Measurements from ENCODE around the gene RNF212.

The RNF212 gene

GRCh38 chr4:1085404-1085799 is 28.0 kb downstream of the RNF212 start:
- H3K9ac ChIP-seq = no peak overlapping the region
- H3K9me3 ChIP-seq (ENCODE audit: control insufficient read depth, low read length) = no peaks in the 10 kb centered on the region
- no peak overlapping the region for H3K4me3 ChIP-seq (ENCODE audit: low read depth, low read length)
- H3K4me1 ChIP-seq = peaks cover 9% of the 10 kb centered on the region
- H3K27me3 ChIP-seq (ENCODE audit: control insufficient read depth, insufficient read depth, low read length) = no peaks in the 10 kb centered on the region
- TF ChIP-seq CTCF (IDR thresholded peaks at IDR 0.05) = no peak
- H2AFZ ChIP-seq = no peak overlapping the region
- H3K4me2 ChIP-seq (ENCODE audit: low read length) = no peak overlapping the region
- no peaks in the 10 kb centered on the region for H3K79me2 ChIP-seq
- H3K36me3 ChIP-seq (ENCODE audit: control insufficient read depth, insufficient read depth, low read length) = no peaks in the 10 kb centered on the region
- no peak overlapping the region for H3K27ac ChIP-seq

GRCh38 chr4:1084796-1085403 is 28.5 kb downstream of the RNF212 start:
- Histone ChIP-seq H3K27ac (no peak overlapping the region), H3K4me3 (ENCODE audit: low read depth, low read length) (no peak overlapping the region), H2AFZ (no peak overlapping the region), H3K36me3 (ENCODE audit: control insufficient read depth, insufficient read depth, low read length) (no peaks in the 10 kb centered on the region), H3K9me3 (ENCODE audit: control insufficient read depth, low read length) (no peaks in the 10 kb centered on the region), H3K27me3 (ENCODE audit: control insufficient read depth, insufficient read depth, low read length) (no peaks in the 10 kb centered on the region), H3K4me2 (ENCODE audit: low read length) (no peak overlapping the region), H3K9ac (no peak overlapping the region), H3K4me1 (peaks cover 9% of the 10 kb centered on the region), H3K79me2 (no peaks in the 10 kb centered on the region)
- no peak for TF ChIP-seq CTCF (IDR thresholded peaks at IDR 0.05)

GRCh38 chr4:1084394-1084793 is 29.0 kb downstream of the RNF212 start:
- Histone ChIP-seq H3K27ac (no peak overlapping the region), H3K9ac (no peak overlapping the region), H2AFZ (no peak overlapping the region), H3K27me3 (ENCODE audit: control insufficient read depth, insufficient read depth, low read length) (no peaks in the 10 kb centered on the region), H3K79me2 (no peaks in the 10 kb centered on the region), H3K36me3 (ENCODE audit: control insufficient read depth, insufficient read depth, low read length) (no peaks in the 10 kb centered on the region), H3K4me3 (ENCODE audit: low read depth, low read length) (no peak overlapping the region), H3K4me1 (peaks cover 9% of the 10 kb centered on the region), H3K9me3 (ENCODE audit: control insufficient read depth, low read length) (no peaks in the 10 kb centered on the region), H3K4me2 (ENCODE audit: low read length) (no peak overlapping the region)
- TF ChIP-seq CTCF (IDR thresholded peaks at IDR 0.05) = no peak

GRCh38 chr4:1082215-1083182 is 30.9 kb downstream of the RNF212 start:
- peak overlapping the region; percentile 78 for H3K27ac ChIP-seq
- H3K4me2 ChIP-seq (ENCODE audit: low read length) = peak overlapping the region; percentile 17
- H2AFZ ChIP-seq = peak overlapping the region; percentile 83
- no peaks in the 10 kb centered on the region for H3K79me2 ChIP-seq
- TF ChIP-seq CTCF (IDR thresholded peaks at IDR 0.05) = no peak
- H3K9me3 ChIP-seq (ENCODE audit: control insufficient read depth, low read length) = no peaks in the 10 kb centered on the region
- H3K36me3 ChIP-seq (ENCODE audit: control insufficient read depth, insufficient read depth, low read length) = no peaks in the 10 kb centered on the region
- no peaks in the 10 kb centered on the region for H3K27me3 ChIP-seq (ENCODE audit: control insufficient read depth, insufficient read depth, low read length)
- no peak overlapping the region for H3K4me3 ChIP-seq (ENCODE audit: low read depth, low read length)
- H3K9ac ChIP-seq = no peak overlapping the region
- peaks cover 9% of the 10 kb centered on the region for H3K4me1 ChIP-seq
